NCI-H2171 treated with DMSO at 0.1 percent for 48 hours (cell line): ENCODE measurements around the gene TMPRSS15.
"Not testable (repeated sequence)": the region's sequence is repeated elsewhere in the genome, so short reads cannot be mapped to it uniquely, and the experiment has no call there.

ENCODE experiments used
- DNase-seq: peaks from one replicate; lab custom pipeline; 2025; lab: John Stamatoyannopoulos, UW

TMPRSS15 gene

GRCh38 chr21:18403735-18404450 is at the start of gene TMPRSS15:
TMPRSS15 (minus strand) TSS chr21:18403785; CDS start chr21:18403622, 163 bp downstream.
- DNase-seq, result no peak

DNA sequence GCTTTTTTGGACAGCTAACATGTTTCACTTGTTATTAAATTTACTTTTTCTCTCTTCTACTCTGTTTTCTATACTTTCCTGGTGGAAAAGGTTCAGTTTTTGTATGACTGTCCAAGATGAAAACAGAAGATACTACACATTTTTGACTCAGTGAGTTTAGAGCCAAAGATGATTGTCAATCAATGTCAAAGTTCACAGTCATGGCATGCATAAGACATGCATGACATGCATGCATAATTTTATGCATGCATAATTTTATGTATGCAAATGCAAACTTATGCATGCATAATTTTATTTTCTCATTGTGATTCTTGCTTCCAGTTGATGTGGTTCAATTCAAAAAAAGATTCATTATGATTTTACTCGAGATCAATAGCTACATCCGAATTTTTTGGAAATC is 48.1 kb upstream of the TMPRSS15 start:
- DNase-seq, result no peak

GRCh38 chr21:18449605-18450550 is 46.3 kb upstream of the TMPRSS15 start:
- DNase-seq, result no peak

DNA sequence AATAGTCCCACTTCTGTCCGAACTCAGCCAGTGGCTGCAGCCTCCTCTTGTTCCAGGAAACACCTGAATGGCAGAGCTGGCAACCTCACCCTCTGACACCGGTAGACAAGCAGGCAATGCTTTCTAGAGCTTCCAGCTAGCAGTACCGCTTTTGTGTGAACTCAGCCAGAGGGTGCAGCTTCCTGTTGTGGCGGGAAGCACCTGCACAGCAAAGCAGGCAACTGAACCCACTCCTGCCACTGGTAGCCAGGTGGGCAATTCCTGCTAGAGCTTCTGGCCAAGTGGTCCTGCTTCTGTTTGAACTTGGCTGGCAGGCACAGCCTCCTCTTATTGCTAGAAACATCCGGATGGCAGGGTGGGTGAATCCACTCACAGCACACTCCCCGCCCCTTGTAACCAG is 40.1 kb upstream of the TMPRSS15 start:
- no peak for DNase-seq

DNA sequence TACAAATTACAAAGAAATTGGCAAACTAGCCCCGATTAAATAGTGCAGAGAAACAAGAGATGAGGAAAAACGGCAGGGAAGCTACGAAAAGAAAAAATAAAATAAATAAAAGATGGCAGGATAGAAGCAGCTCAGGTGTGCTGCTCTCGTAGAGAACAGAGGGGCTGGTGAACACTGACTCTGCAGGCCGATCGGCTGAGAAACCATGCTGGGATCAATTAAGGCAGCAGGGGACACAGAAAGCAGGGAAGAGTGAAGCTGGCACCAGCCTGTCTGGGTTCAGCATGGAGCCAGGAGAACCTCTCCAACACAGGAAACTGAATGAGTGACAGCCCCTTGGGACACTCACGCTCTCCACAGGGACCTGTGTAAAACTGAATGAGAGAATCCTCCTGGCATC is 39.5 kb upstream of the TMPRSS15 start:
- no peak for DNase-seq

GRCh38 chr21:18430341-18430740 is 26.8 kb upstream of the TMPRSS15 start:
- no peak for DNase-seq

GRCh38 chr21:18424276-18424675 is 20.7 kb upstream of the TMPRSS15 start:
- no peak for DNase-seq

DNA sequence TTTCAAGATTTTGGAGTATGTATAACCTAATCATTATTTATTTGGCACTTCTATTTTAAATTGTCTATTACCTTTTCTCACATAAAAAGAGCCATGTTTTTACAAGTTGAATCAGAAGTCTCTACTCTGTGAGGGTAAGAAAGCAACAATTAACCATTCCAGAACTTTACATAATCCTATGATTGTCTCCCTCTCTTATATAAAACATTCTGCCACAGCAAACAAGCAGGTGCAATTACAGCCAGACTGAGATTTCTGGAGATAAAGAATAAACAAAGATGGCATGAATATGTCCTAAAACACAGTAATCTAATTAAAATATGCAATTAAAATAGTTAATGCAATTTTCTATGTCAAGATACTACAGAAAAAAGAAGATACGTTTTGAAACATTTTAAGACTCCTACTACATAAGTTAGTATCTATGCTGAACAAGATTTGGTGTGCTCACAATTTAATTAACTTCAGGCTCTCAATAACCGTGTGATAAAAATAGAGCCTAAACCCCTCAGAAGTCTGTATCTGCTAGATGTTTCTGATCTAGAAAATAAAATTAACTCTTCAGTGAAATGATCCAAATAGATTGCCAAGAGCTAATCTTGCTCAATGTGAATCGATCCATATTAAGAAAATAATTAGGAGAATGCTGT is 13.7 kb upstream of the TMPRSS15 start:
- no peak for DNase-seq

DNA sequence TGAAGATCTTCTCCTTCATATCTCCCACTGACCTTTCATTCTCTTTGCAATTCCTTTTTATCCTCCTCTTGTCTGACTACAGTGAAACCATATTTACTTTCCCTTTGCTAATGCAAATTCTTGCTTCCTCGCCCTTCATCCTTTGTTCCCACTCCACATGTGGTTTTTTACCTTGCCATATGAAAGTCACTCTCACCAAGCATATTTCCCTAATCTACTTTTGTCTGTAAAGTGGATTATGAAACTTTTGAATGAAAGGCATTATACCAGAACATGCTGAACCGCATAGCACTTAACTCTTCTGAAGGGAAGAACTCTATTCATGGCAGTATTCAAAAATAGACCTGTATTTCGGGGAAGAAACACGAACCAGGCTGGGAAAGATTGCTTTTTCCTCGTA is 8.0 kb upstream of the TMPRSS15 start:
- DNase-seq, result no peak

GRCh38 chr21:18409579-18409978 is 6.0 kb upstream of the TMPRSS15 start:
- DNase-seq, result no peak

- no peak for DNase-seq
Observed at GRCh38 chr21:18398843-18399242, 4.7 kb downstream of the TMPRSS15 start.

DNA sequence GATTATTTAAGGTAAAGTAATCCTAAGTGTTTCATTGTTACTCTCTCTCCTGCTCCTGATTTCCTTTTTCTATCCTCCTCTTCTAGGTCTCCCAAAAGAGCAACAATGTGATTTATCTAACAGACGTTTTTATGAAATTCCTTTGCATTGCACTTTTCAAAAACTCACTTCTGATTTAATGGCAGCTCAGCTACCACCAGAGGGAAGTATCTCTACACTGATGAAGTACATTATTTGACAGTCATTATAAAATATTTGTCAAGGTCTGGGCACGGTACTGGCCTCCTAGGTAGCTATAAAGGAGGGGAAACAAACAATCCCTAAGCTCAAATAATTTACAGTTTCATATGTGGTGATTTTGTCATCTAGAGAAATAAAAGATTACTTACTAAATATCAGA is 15.6 kb downstream of the TMPRSS15 start:
- DNase-seq, result no peak

GRCh38 chr21:18384771-18385170 is 18.8 kb downstream of the TMPRSS15 start:
- peak; percentile 47 for DNase-seq

- not testable (repeated sequence) for DNase-seq
Observed at GRCh38 chr21:18382934-18383619, 20.5 kb downstream of the TMPRSS15 start.

GRCh38 chr21:18382141-18382540 is 21.4 kb downstream of the TMPRSS15 start:
- DNase-seq, result no peak

GRCh38 chr21:18373606-18374005 is 30.0 kb downstream of the TMPRSS15 start:
- no peak for DNase-seq

GRCh38 chr21:18370301-18370700 is 33.3 kb downstream of the TMPRSS15 start:
- DNase-seq, result no peak

- peak; percentile 53 for DNase-seq
Observed at GRCh38 chr21:18369115-18369514, 34.5 kb downstream of the TMPRSS15 start.

- DNase-seq, result no peak
Observed at GRCh38 chr21:18368205-18368604, 35.4 kb downstream of the TMPRSS15 start.

GRCh38 chr21:18356801-18357200 is 46.8 kb downstream of the TMPRSS15 start:
- no peak for DNase-seq

GRCh38 chr21:18354947-18355346 is 48.6 kb downstream of the TMPRSS15 start:
- no peak for DNase-seq

- no peak for DNase-seq
Observed at GRCh38 chr21:18350216-18350615, 53.4 kb downstream of the TMPRSS15 start.
